Memory B cell (primary cell): ENCODE data around the gene ZSWIM7.

Experiments used
- ATAC-seq: fragments of 150-1000 bp; cut with Tn5 transposase; 2 replicates; pipeline ENCODE4 v1.10.0; 2021; ENCODE audit warnings: low read depth, mild to moderate bottlenecking, moderate library complexity
- DNase-seq, 2 donors: peaks; one replicate each; pipeline ENCODE4 v3.0.0; 2022; ENCODE audit warnings: low spot score in 2 of 2
- H3K27ac Mint-ChIP-seq: one replicate; pipeline ENCODE4 v1.8.0; 2022; ENCODE audit warnings: mild to moderate bottlenecking, moderate library complexity, mixed read lengths
- H3K27me3 Mint-ChIP-seq: one replicate; pipeline ENCODE4 v1.8.0; 2022; ENCODE audit warnings: mixed read lengths
- H3K36me3 Mint-ChIP-seq: one replicate; pipeline ENCODE4 v1.8.0; 2022; ENCODE audit warnings: mild to moderate bottlenecking, mixed read lengths
- H3K4me1 Mint-ChIP-seq: one replicate; pipeline ENCODE4 v1.8.0; 2022; ENCODE audit warnings: mixed read lengths
- H3K4me3 Mint-ChIP-seq: one replicate; pipeline ENCODE4 v1.8.0; 2022; ENCODE audit warnings: mild to moderate bottlenecking, moderate library complexity, mixed read lengths
- H3K9me3 Mint-ChIP-seq: one replicate; pipeline ENCODE4 v1.8.0; 2022; ENCODE audit warnings: mixed read lengths

Gene ZSWIM7

GRCh38 chr17:15977894-15978293 lies 21.6 kb downstream of the ZSWIM7 start:
- Mint-ChIP-seq H3K27ac (no peak overlapping the region), H3K4me1 (peaks cover 10% of the 10 kb centered on the region), H3K4me3 (no peak overlapping the region), H3K36me3 (peaks cover 36% of the 10 kb centered on the region), H3K9me3 (no peaks in the 10 kb centered on the region), H3K27me3 (no peaks in the 10 kb centered on the region)
- DNase-seq (no peak), ATAC-seq (no peak)

GRCh38 chr17:15973834-15974233 lies 25.7 kb downstream of the ZSWIM7 start:
- Mint-ChIP-seq H3K4me1 (no peaks in the 10 kb centered on the region), H3K27ac (no peak overlapping the region), H3K9me3 (no peaks in the 10 kb centered on the region), H3K4me3 (no peak overlapping the region), H3K27me3 (peaks cover 6% of the 10 kb centered on the region), H3K36me3 (peaks cover 18% of the 10 kb centered on the region)
- DNase-seq (no peak), ATAC-seq (no peak)

- DNase-seq (no peak), ATAC-seq (no peak)
- Mint-ChIP-seq H3K36me3 (peaks cover 15% of the 10 kb centered on the region), H3K9me3 (no peaks in the 10 kb centered on the region), H3K4me1 (no peaks in the 10 kb centered on the region), H3K27me3 (peaks cover 10% of the 10 kb centered on the region), H3K4me3 (no peak overlapping the region), H3K27ac (no peak overlapping the region)
Measured at GRCh38 chr17:15973016-15973415, 26.5 kb downstream of the ZSWIM7 start.

- no peak for ATAC-seq
- no peak overlapping the region for H3K27ac Mint-ChIP-seq
- no peak for DNase-seq
- peaks cover 12% of the 10 kb centered on the region for H3K36me3 Mint-ChIP-seq
- peaks cover 13% of the 10 kb centered on the region for H3K27me3 Mint-ChIP-seq
- no peaks in the 10 kb centered on the region for H3K4me1 Mint-ChIP-seq
- no peaks in the 10 kb centered on the region for H3K9me3 Mint-ChIP-seq
- H3K4me3 Mint-ChIP-seq: no peak overlapping the region
Measured at GRCh38 chr17:15972497-15972951, 27.0 kb downstream of the ZSWIM7 start.

GRCh38 chr17:15971882-15972281 lies 27.6 kb downstream of the ZSWIM7 start:
- Mint-ChIP-seq H3K4me1 (no peaks in the 10 kb centered on the region), H3K27me3 (peaks cover 16% of the 10 kb centered on the region), H3K4me3 (no peak overlapping the region), H3K9me3 (no peaks in the 10 kb centered on the region), H3K36me3 (peaks cover 8% of the 10 kb centered on the region), H3K27ac (no peak overlapping the region)
- DNase-seq (no peak), ATAC-seq (no peak)

GRCh38 chr17:15971098-15971678 lies 28.3 kb downstream of the ZSWIM7 start:
- ATAC-seq (no peak), DNase-seq (no peak)
- Mint-ChIP-seq H3K4me1 (peaks cover 3% of the 10 kb centered on the region), H3K27me3 (peaks cover 20% of the 10 kb centered on the region), H3K36me3 (peaks cover 6% of the 10 kb centered on the region), H3K27ac (no peak overlapping the region), H3K4me3 (no peak overlapping the region), H3K9me3 (no peaks in the 10 kb centered on the region)

GRCh38 chr17:15970500-15970899 lies 29.0 kb downstream of the ZSWIM7 start:
- DNase-seq (no peak), ATAC-seq (no peak)
- Mint-ChIP-seq H3K4me1 (peaks cover 3% of the 10 kb centered on the region), H3K4me3 (no peak overlapping the region), H3K27ac (no peak overlapping the region), H3K36me3 (peaks cover 6% of the 10 kb centered on the region), H3K9me3 (no peaks in the 10 kb centered on the region), H3K27me3 (peaks cover 24% of the 10 kb centered on the region)

- Mint-ChIP-seq H3K36me3 (peaks cover 3% of the 10 kb centered on the region), H3K4me1 (peaks cover 5% of the 10 kb centered on the region), H3K9me3 (no peaks in the 10 kb centered on the region), H3K27me3 (peaks cover 24% of the 10 kb centered on the region), H3K27ac (no peak overlapping the region), H3K4me3 (no peak overlapping the region)
- no peak for DNase-seq
- ATAC-seq: no peak
Measured at GRCh38 chr17:15969463-15969862, 30.0 kb downstream of the ZSWIM7 start.

GRCh38 chr17:15967706-15968399 lies 31.7 kb downstream of the ZSWIM7 start:
- H3K27me3 Mint-ChIP-seq: peaks cover 24% of the 10 kb centered on the region
- peaks cover 1% of the 10 kb centered on the region for H3K36me3 Mint-ChIP-seq
- H3K4me1 Mint-ChIP-seq: peaks cover 5% of the 10 kb centered on the region
- H3K27ac Mint-ChIP-seq: no peak overlapping the region
- no peak overlapping the region for H3K4me3 Mint-ChIP-seq
- H3K9me3 Mint-ChIP-seq: no peaks in the 10 kb centered on the region
- DNase-seq: no peak
- ATAC-seq: no peak

GRCh38 chr17:15966879-15967248 lies 32.6 kb downstream of the ZSWIM7 start:
- Mint-ChIP-seq H3K9me3 (no peaks in the 10 kb centered on the region), H3K4me1 (peaks cover 5% of the 10 kb centered on the region), H3K27me3 (peaks cover 24% of the 10 kb centered on the region), H3K4me3 (no peak overlapping the region), H3K27ac (no peak overlapping the region), H3K36me3 (peaks cover 1% of the 10 kb centered on the region)
- ATAC-seq (no peak), DNase-seq (no peak)

- Mint-ChIP-seq H3K27ac (no peak overlapping the region), H3K27me3 (peaks cover 25% of the 10 kb centered on the region)
- DNase-seq: no peak
Measured at GRCh38 chr17:15966183-15966878, 33.2 kb downstream of the ZSWIM7 start.

GRCh38 chr17:15965528-15965927 lies 34.0 kb downstream of the ZSWIM7 start:
- no peak for ATAC-seq
- Mint-ChIP-seq H3K36me3 (peaks cover 1% of the 10 kb centered on the region), H3K4me3 (no peak overlapping the region), H3K9me3 (no peaks in the 10 kb centered on the region), H3K4me1 (peaks cover 5% of the 10 kb centered on the region), H3K27me3 (peaks cover 25% of the 10 kb centered on the region), H3K27ac (no peak overlapping the region)
- DNase-seq: no peak

More at GRCh38 chr17:15966183-15966878, 33.2 kb downstream of the ZSWIM7 start:
- Mint-ChIP-seq H3K36me3 (peaks cover 1% of the 10 kb centered on the region), H3K4me1 (peaks cover 5% of the 10 kb centered on the region), H3K4me3 (no peak overlapping the region), H3K9me3 (no peaks in the 10 kb centered on the region)
- no peak for ATAC-seq

- ATAC-seq: no peak
- H3K4me1 Mint-ChIP-seq: peaks cover 9% of the 10 kb centered on the region
- DNase-seq: no peak
- no peaks in the 10 kb centered on the region for H3K9me3 Mint-ChIP-seq
- H3K27me3 Mint-ChIP-seq: peaks cover 21% of the 10 kb centered on the region
- no peak overlapping the region for H3K4me3 Mint-ChIP-seq
- no peak overlapping the region for H3K27ac Mint-ChIP-seq
- peaks cover 1% of the 10 kb centered on the region for H3K36me3 Mint-ChIP-seq
Measured at GRCh38 chr17:15963670-15964110, 35.8 kb downstream of the ZSWIM7 start.

- no peak overlapping the region for H3K4me3 Mint-ChIP-seq
- no peak overlapping the region for H3K27ac Mint-ChIP-seq
Measured at GRCh38 chr17:15958484-15958854, 41.0 kb downstream of the ZSWIM7 start.

More at GRCh38 chr17:15958484-15958854, 41.0 kb downstream of the ZSWIM7 start:
- Mint-ChIP-seq H3K36me3 (no peaks in the 10 kb centered on the region), H3K4me1 (peaks cover 4% of the 10 kb centered on the region), H3K9me3 (no peaks in the 10 kb centered on the region), H3K27me3 (peaks cover 22% of the 10 kb centered on the region)
- no peak for ATAC-seq
- no peak for DNase-seq
